ENCODE measurements around the gene OTUB2. TPM values are rescaled to one million over a fixed set of nuclear protein-coding genes. Genes with fewer than 3 reads are reported as not detected.

Gene OTUB2
- total RNA-seq, 1 experiment from 2014 or later: 7.7 TPM

- CTCF ChIA-PET: interaction anchor here (0.6 kb wide), 1 partner anchor 260 kb away, joined by 3 read pairs; no protein-coding TSS in a partner anchor
- ATAC-seq (no peak), DNase-seq (no peak)
- no peak for TF ChIP-seq EZH2 (IDR thresholded peaks at IDR 0.05; ENCODE audit: low read length, unreplicated experiment)
- no peak for TF ChIP-seq CTCF (conservative IDR thresholded peaks at IDR 0.05; ENCODE audit: low read depth, low read length)
- no peak for TF ChIP-seq EZH2phosphoT487 (IDR thresholded peaks at IDR 0.05; ENCODE audit: borderline replicate concordance, low read length)
- H3K36me3 ChIP-seq (ENCODE audit: low read depth, low read length): no peaks in the 10 kb centered on the region; the same call in 1 of the 2 replicates
- no peak overlapping the region for H2AFZ ChIP-seq (ENCODE audit: low read length)
- peaks cover 13% of the 10 kb centered on the region for H3K4me1 ChIP-seq (ENCODE audit: insufficient read depth, low read length)
- no peaks in the 10 kb centered on the region for H3K9me2 ChIP-seq (replicated peaks; ENCODE audit: low read length)
- no TSS peak for BruUV-seq (replicated peaks)
- H3K27me3 ChIP-seq (ENCODE audit: low read length): no peaks in the 10 kb centered on the region
- H4K20me1 ChIP-seq (ENCODE audit: low read length): no peaks in the 10 kb centered on the region
- no peak overlapping the region for H3K4me2 ChIP-seq (ENCODE audit: low read length)
- intact Hi-C loops (cut with micrococcal nuclease): no loop called here
- H3F3A ChIP-seq (ENCODE audit: low read length, unreplicated experiment): no peaks in the 10 kb centered on the region
- no peak overlapping the region for H3K9ac ChIP-seq (ENCODE audit: low read length)
- peaks cover 6% of the 10 kb centered on the region; the same call in 1 of the 2 replicates for H3K79me2 ChIP-seq (ENCODE audit: low read length)
- POLR2A ChIA-PET (ENCODE audit: unreplicated experiment): interaction anchor here (0.6 kb wide), 1 partner anchor 76 kb away, joined by 4 read pairs; no protein-coding TSS in a partner anchor
- H3K4me3 ChIP-seq (ENCODE audit: low read length): no peak overlapping the region
- H3K9me3 ChIP-seq (ENCODE audit: low read length): no peaks in the 10 kb centered on the region
- no peak overlapping the region for H3K27ac ChIP-seq (ENCODE audit: low read length)
Measured at GRCh38 chr14:94034886-94035285, 8.7 kb downstream of the OTUB2 start.

GRCh38 chr14:94036313-94037167, 10.4 kb downstream of the OTUB2 start:
- BruUV-seq (replicated peaks): no TSS peak
- H2AFZ ChIP-seq (ENCODE audit: low read length): no peak overlapping the region
- H3K27me3 ChIP-seq (ENCODE audit: low read length): no peaks in the 10 kb centered on the region
- peak; percentile 92 for ATAC-seq
- no peaks in the 10 kb centered on the region for H4K20me1 ChIP-seq (ENCODE audit: low read length)
- no peak overlapping the region for H3K9ac ChIP-seq (ENCODE audit: low read length)
- H3K36me3 ChIP-seq (ENCODE audit: low read depth, low read length): no peaks in the 10 kb centered on the region; the same call in 1 of the 2 replicates
- H3F3A ChIP-seq (ENCODE audit: low read length, unreplicated experiment): no peaks in the 10 kb centered on the region
- CTCF ChIA-PET: interaction anchor here (0.6 to 2.7 kb wide), 7 partner anchors 8 to 104 kb away, joined by 4 to 44 read pairs (median 6); partner anchors contain the start of genes DDX24 and IFI27L1
- H3K9me3 ChIP-seq (ENCODE audit: low read length): no peaks in the 10 kb centered on the region
- peak; percentile 82 for DNase-seq
- intact Hi-C loops (cut with micrococcal nuclease): loop anchor here (1.0 kb wide), 1 partner anchor 100 kb away; no protein-coding TSS in a partner anchor
- no peak for TF ChIP-seq EZH2 (IDR thresholded peaks at IDR 0.05; ENCODE audit: low read length, unreplicated experiment)
- peak; percentile 83 for TF ChIP-seq CTCF (conservative IDR thresholded peaks at IDR 0.05; ENCODE audit: low read depth, low read length)
- H3K4me3 ChIP-seq (ENCODE audit: low read length): no peak overlapping the region
- peaks cover 9% of the 10 kb centered on the region for H3K4me1 ChIP-seq (ENCODE audit: insufficient read depth, low read length)
- H3K79me2 ChIP-seq (ENCODE audit: low read length): no peaks in the 10 kb centered on the region
- H3K4me2 ChIP-seq (ENCODE audit: low read length): no peak overlapping the region
- POLR2A ChIA-PET (ENCODE audit: unreplicated experiment): no interaction called here
- no peak overlapping the region for H3K27ac ChIP-seq (ENCODE audit: low read length)
- H3K9me2 ChIP-seq (replicated peaks; ENCODE audit: low read length): no peaks in the 10 kb centered on the region

- ChIA-PET CTCF (interaction anchor here (2.7 kb wide), 1 partner anchor 99 kb away, joined by 44 read pairs; no protein-coding TSS in a partner anchor), POLR2A (ENCODE audit: unreplicated experiment) (no interaction called here)
- intact Hi-C loops (cut with micrococcal nuclease): no loop called here
Measured at GRCh38 chr14:94037954-94038353, 11.8 kb downstream of the OTUB2 start.

More at GRCh38 chr14:94037954-94038353, 11.8 kb downstream of the OTUB2 start:
- no peaks in the 10 kb centered on the region for H3K9me3 ChIP-seq (ENCODE audit: low read length)
- H4K20me1 ChIP-seq (ENCODE audit: low read length): no peaks in the 10 kb centered on the region
- H2AFZ ChIP-seq (ENCODE audit: low read length): no peak overlapping the region
- H3K9ac ChIP-seq (ENCODE audit: low read length): no peak overlapping the region
- no peaks in the 10 kb centered on the region for H3K9me2 ChIP-seq (replicated peaks; ENCODE audit: low read length)
- H3K4me2 ChIP-seq (ENCODE audit: low read length): no peak overlapping the region
- H3K79me2 ChIP-seq (ENCODE audit: low read length): no peaks in the 10 kb centered on the region
- DNase-seq: no peak
- no peak overlapping the region for H3K4me3 ChIP-seq (ENCODE audit: low read length)
- no peak for ATAC-seq
- H3K27ac ChIP-seq (ENCODE audit: low read length): no peak overlapping the region
- no peaks in the 10 kb centered on the region; the same call in 1 of the 2 replicates for H3K36me3 ChIP-seq (ENCODE audit: low read depth, low read length)
- H3F3A ChIP-seq (ENCODE audit: low read length, unreplicated experiment): no peaks in the 10 kb centered on the region
- TF ChIP-seq EZH2phosphoT487 (IDR thresholded peaks at IDR 0.05; ENCODE audit: borderline replicate concordance, low read length) (no peak), CTCF (conservative IDR thresholded peaks at IDR 0.05; ENCODE audit: low read depth, low read length) (no peak), EZH2 (IDR thresholded peaks at IDR 0.05; ENCODE audit: low read length, unreplicated experiment) (no peak)
- H3K4me1 ChIP-seq (ENCODE audit: insufficient read depth, low read length): no peaks in the 10 kb centered on the region
- H3K27me3 ChIP-seq (ENCODE audit: low read length): no peaks in the 10 kb centered on the region
- BruUV-seq (replicated peaks): no TSS peak

Measured in PC-3 (cell line).